ENCODE data around the gene CDIP1. TPM values are rescaled to one million over a fixed set of nuclear protein-coding genes. Genes with fewer than 3 reads are reported as not detected.

Gene CDIP1
- total RNA-seq, 1 donor from 2014 or later = 36.9 TPM

GRCh38 chr16:4494746-4495490, 43.7 kb downstream of the CDIP1 start:
- intact Hi-C loops (cut with micrococcal nuclease) = no loop called here

- intact Hi-C loops (cut with micrococcal nuclease) = no loop called here
Observed at GRCh38 chr16:4491898-4492297, 46.7 kb downstream of the CDIP1 start.

GRCh38 chr16:4489030-4489429, 49.5 kb downstream of the CDIP1 start:
- intact Hi-C loops (cut with micrococcal nuclease) = no loop called here

GRCh38 chr16:4488499-4488967, 50.0 kb downstream of the CDIP1 start:
- intact Hi-C loops (cut with micrococcal nuclease) = loop anchor here (1.0 kb wide), 2 partner anchors 12 to 17 kb away; partner anchors contain the start of gene HMOX2

- intact Hi-C loops (cut with micrococcal nuclease) = loop anchor here (1.0 kb wide), 2 partner anchors 12 to 17 kb away; partner anchors contain the start of gene HMOX2
Observed at GRCh38 chr16:4487955-4488498, 50.5 kb downstream of the CDIP1 start.

- intact Hi-C loops (cut with micrococcal nuclease) = no loop called here
Observed at GRCh38 chr16:4486126-4486893, 52.3 kb downstream of the CDIP1 start.

GRCh38 chr16:4481963-4482362, 56.6 kb downstream of the CDIP1 start:
- intact Hi-C loops (cut with micrococcal nuclease) = no loop called here

GRCh38 chr16:4481526-4481925, 57.0 kb downstream of the CDIP1 start:
- intact Hi-C loops (cut with micrococcal nuclease) = no loop called here

- intact Hi-C loops (cut with micrococcal nuclease) = loop anchor here (1.0 to 5.0 kb wide), 6 partner anchors 39 to 481 kb away; partner anchors contain the start of genes MGRN1, SEC14L5, TFAP4 and ZNF500
Observed at GRCh38 chr16:4477966-4478365, 60.6 kb downstream of the CDIP1 start.

- intact Hi-C loops (cut with micrococcal nuclease) = loop anchor here (1.0 to 5.0 kb wide), 15 partner anchors 12 to 483 kb away; partner anchors contain the start of genes ANKS3, CDIP1, DNAAF8 and DNAJA3
Observed at GRCh38 chr16:4475880-4476788, 62.4 kb downstream of the CDIP1 start, which contains the start of gene HMOX2. Gene HMOX2, plus strand, starts transcription at chr16:4476398. Its CDS starts 29,127 bp downstream, at chr16:4505525.

- intact Hi-C loops (cut with micrococcal nuclease) = no loop called here
Observed at GRCh38 chr16:4474192-4474961, 64.2 kb downstream of the CDIP1 start, which contains the start of gene NMRAL1. Gene NMRAL1, minus strand, starts transcription at chr16:4474625. Its CDS starts 493 bp downstream, at chr16:4474132.

GRCh38 chr16:4472880-4473279, 65.7 kb downstream of the CDIP1 start:
- intact Hi-C loops (cut with micrococcal nuclease) = no loop called here

- intact Hi-C loops (cut with micrococcal nuclease) = no loop called here
Observed at GRCh38 chr16:4471869-4472268, 66.7 kb downstream of the CDIP1 start.

GRCh38 chr16:4468972-4469371, 69.6 kb downstream of the CDIP1 start:
- intact Hi-C loops (cut with micrococcal nuclease) = no loop called here

GRCh38 chr16:4467916-4468315, 70.7 kb downstream of the CDIP1 start:
- intact Hi-C loops (cut with micrococcal nuclease) = no loop called here

- intact Hi-C loops (cut with micrococcal nuclease) = no loop called here
Observed at GRCh38 chr16:4465977-4466779, 72.4 kb downstream of the CDIP1 start.

GRCh38 chr16:4463522-4464163, 74.9 kb downstream of the CDIP1 start:
- intact Hi-C loops (cut with micrococcal nuclease) = no loop called here
